Liver (tissue), 9 donors: ENCODE measurements around the gene RNF215. TPM values are rescaled to one million over a fixed set of nuclear protein-coding genes. Genes with fewer than 3 reads are reported as not detected.
A peak's percentile ranks its signal among the peaks of the same experiment; 100 is the strongest.

ENCODE experiments used
- DNase-seq: peaks from one replicate; pipeline ENCODE4 v3.0.0-alpha.2; 2017; ENCODE audit warnings: low spot score
- H3K27ac ChIP-seq, 2 donors: one replicate each; pipeline ENCODE4 v1.7.0; 2013; ENCODE audit warnings: inconsistent platforms in 2 of 2, low read length in 2 of 2, control low read depth in 1 of 2, low read depth in 1 of 2, mild to moderate bottlenecking in 1 of 2
- H3K27me3 ChIP-seq, 4 donors: one replicate each; pipeline versions ENCODE4 v1.6.1 to v1.7.0; 2013; ENCODE audit warnings: low read length in 3 of 4, inconsistent platforms in 1 of 4, mild to moderate bottlenecking in 1 of 4, moderate library complexity in 1 of 4; ENCODE audit not compliant: control insufficient read depth in 4 of 4, insufficient read depth in 4 of 4
- H3K36me3 ChIP-seq, 4 donors: one replicate each; pipeline versions ENCODE4 v1.6.1 to v1.7.0; 2013; ENCODE audit warnings: low read length in 3 of 4, mild to moderate bottlenecking in 3 of 4, low read depth in 1 of 4, moderate library complexity in 1 of 4; ENCODE audit not compliant: control insufficient read depth in 4 of 4, insufficient read depth in 3 of 4
- H3K4me1 ChIP-seq, 4 donors: one replicate each; pipeline versions ENCODE4 v1.6.1 to v1.7.0; 2013; ENCODE audit warnings: low read length in 3 of 4, mild to moderate bottlenecking in 3 of 4, moderate library complexity in 1 of 4; ENCODE audit not compliant: control insufficient read depth in 4 of 4, insufficient read depth in 4 of 4
- H3K4me3 ChIP-seq, 3 donors: one replicate each; pipeline versions ENCODE4 v1.6.1 to v1.7.0; 2013; ENCODE audit warnings: low read length in 3 of 3, control low read depth in 1 of 3, low read depth in 1 of 3, mild to moderate bottlenecking in 1 of 3
- H3K9ac ChIP-seq, 2 donors: one replicate each; pipeline ENCODE4 v1.7.0; 2013; ENCODE audit warnings: low read length in 2 of 2, mild to moderate bottlenecking in 2 of 2, moderate library complexity in 2 of 2, control low read depth in 1 of 2, low read depth in 1 of 2
- H3K9me3 ChIP-seq, 4 donors: one replicate each; pipeline versions ENCODE4 v1.6.1 to v1.7.0; 2013; ENCODE audit warnings: low read length in 3 of 4; ENCODE audit not compliant: control insufficient read depth in 4 of 4
- EGR1 ChIP-seq, 2 donors: IDR thresholded peaks; 2 replicates each; pipeline ENCODE4 v1.6.1; 2016 to 2018; ENCODE audit warnings: antibody characterized with exemption in 2 of 2, low read depth in 2 of 2
- FOXA1 ChIP-seq: IDR thresholded peaks from 2 replicates; pipeline ENCODE4 v1.6.1; 2016; ENCODE audit warnings: antibody characterized with exemption
- FOXA2 ChIP-seq: IDR thresholded peaks from 2 replicates; pipeline ENCODE4 v1.6.1; 2016; ENCODE audit warnings: antibody characterized with exemption
- GABPA ChIP-seq, 2 donors: IDR thresholded peaks in 1 of 2; conservative IDR thresholded peaks in 1 of 2; 2 replicates each; pipeline ENCODE4 v1.6.1; 2016; ENCODE audit warnings: antibody characterized with exemption in 2 of 2, mild to moderate bottlenecking in 1 of 2, moderate library complexity in 1 of 2
- HNF4A ChIP-seq, 2 donors: conservative IDR thresholded peaks; 2 replicates each; pipeline ENCODE4 v1.6.1; 2016; ENCODE audit warnings: antibody characterized with exemption in 2 of 2, mild to moderate bottlenecking in 2 of 2
- JUND ChIP-seq, 2 donors: IDR thresholded peaks; 2 replicates each; pipeline ENCODE4 v1.6.1; 2016; ENCODE audit warnings: antibody characterized with exemption in 2 of 2
- NR2F2 ChIP-seq: IDR thresholded peaks from 2 replicates; pipeline ENCODE4 v1.6.1; 2016; ENCODE audit warnings: antibody characterized with exemption
- RAD21 ChIP-seq, 2 donors: IDR thresholded peaks; 2 replicates each; pipeline ENCODE4 v1.6.1; 2016; ENCODE audit warnings: antibody characterized with exemption in 2 of 2, mild to moderate bottlenecking in 2 of 2
- RXRA ChIP-seq, 2 donors: IDR thresholded peaks; 2 replicates each; pipeline ENCODE4 v1.6.1; 2017 to 2018; ENCODE audit warnings: antibody characterized with exemption in 2 of 2, mild to moderate bottlenecking in 1 of 2
- SP1 ChIP-seq: IDR thresholded peaks from 2 replicates; pipeline ENCODE4 v1.6.1; 2018; ENCODE audit warnings: antibody characterized with exemption, mild to moderate bottlenecking
- TAF1 ChIP-seq: conservative IDR thresholded peaks from 2 replicates; pipeline ENCODE4 v1.6.1; 2016; ENCODE audit warnings: antibody characterized with exemption, mild to moderate bottlenecking
- WGBS: extraction: QIAGEN DNeasy Blood & Tissue Kit; methylation state at CpG from one replicate; pipeline ENCODE4 v1.1.7; 2013; 5-methylcytosine and 5-hydroxymethylcytosine counted together
- polyA plus RNA-seq, 2 donors: library from polyadenylated mRNA; stranded (reverse) in 1 of 2; unstranded in 1 of 2; fragments of 200-250 nt in 1 of 2; fragments of >200 nt in 1 of 2; fragmentation: Nextera tagmentation in 1 of 2; extraction: Ambion mirVana in 1 of 2; gene quantifications; one replicate each; pipeline versions ENCODE4 v1.2.1 to v1.2.3, GENCODE V29; 2013 to 2015
- total RNA-seq, 2 donors: library from RNA; depleted of rRNA; stranded (reverse); fragments of >200 nt; gene quantifications; one replicate each; pipeline ENCODE4 v1.2.3, GENCODE V29; 2014
- TF ChIP-seq, protein P1 (sequence below): IDR thresholded peaks from 2 replicates; pipeline ENCODE4 v1.6.1; 2016; ENCODE audit warnings: antibody characterized with exemption
- TF ChIP-seq, protein P2 (sequence below): fragments of 150-350 bp; IDR thresholded peaks from 2 replicates; pipeline ENCODE4 v1.5.1; 2017; ENCODE audit warnings: improper control_type of control experiment, low read depth, low read length; ENCODE audit not compliant: missing input control
- TF ChIP-seq, protein P3 (sequence below): IDR thresholded peaks from 2 replicates; pipeline ENCODE4 v1.6.1; 2016; ENCODE audit warnings: antibody characterized with exemption, mild to moderate bottlenecking
- TF ChIP-seq, protein P4 (sequence below): IDR thresholded peaks from 2 replicates; pipeline ENCODE4 v1.6.1; 2016; ENCODE audit warnings: antibody characterized with exemption
- donor health status: healthy.
- donor health status: healthy.
- donor health status: healthy.
- donor health status: healthy.
- donor health status: healthy.

RNF215 gene
- total and polyA plus RNA-seq, 4 donors: 0.71 to 7.3 (median 5.8) TPM

DNA sequence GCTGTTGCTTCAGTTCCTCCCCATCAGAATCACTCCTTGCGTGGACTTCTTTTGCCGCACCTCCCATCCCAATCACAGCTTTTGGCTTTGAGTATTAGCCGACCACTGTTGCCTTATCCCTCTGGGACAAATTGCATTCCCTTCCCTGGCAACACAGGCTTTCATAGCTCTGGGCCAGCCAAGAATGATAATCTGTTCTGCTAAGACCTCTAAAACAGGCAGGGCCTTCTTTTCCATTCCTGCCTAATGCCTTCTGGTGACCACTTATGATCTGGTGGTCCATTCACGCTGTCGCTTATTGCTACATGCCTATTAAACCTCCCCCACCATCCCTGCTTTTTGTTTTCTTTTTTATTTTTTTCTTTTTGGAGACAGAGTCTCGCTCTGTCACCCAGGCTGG lies 19.2 kb upstream of the RNF215 start:
- Histone ChIP-seq H3K9me3 (no peaks in the 10 kb centered on the region), H3K9ac (no peak overlapping the region), H3K4me1 (peaks cover 10 to 76% (median 66%) of the 10 kb centered on the region in 4 donors), H3K36me3 (peaks cover 5 to 44% (median 39%) of the 10 kb centered on the region in 4 donors), H3K27ac (no peak overlapping the region), H3K4me3 (no peak overlapping the region), H3K27me3 (no peaks in the 10 kb centered on the region)
- 92% methylated on average over 6 of the region's 6 CpGs for WGBS
- TF ChIP-seq, protein P1, sequence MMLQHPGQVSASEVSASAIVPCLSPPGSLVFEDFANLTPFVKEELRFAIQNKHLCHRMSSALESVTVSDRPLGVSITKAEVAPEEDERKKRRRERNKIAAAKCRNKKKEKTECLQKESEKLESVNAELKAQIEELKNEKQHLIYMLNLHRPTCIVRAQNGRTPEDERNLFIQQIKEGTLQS: no peak
- TF ChIP-seq GABPA (IDR thresholded peaks at IDR 0.05 in 1 of 2, conservative IDR thresholded peaks at IDR 0.05 in 1 of 2) (no peak), NR2F2 (no peak), RAD21 (IDR thresholded peaks at IDR 0.05) (no peak)
- TF ChIP-seq, protein P2, sequence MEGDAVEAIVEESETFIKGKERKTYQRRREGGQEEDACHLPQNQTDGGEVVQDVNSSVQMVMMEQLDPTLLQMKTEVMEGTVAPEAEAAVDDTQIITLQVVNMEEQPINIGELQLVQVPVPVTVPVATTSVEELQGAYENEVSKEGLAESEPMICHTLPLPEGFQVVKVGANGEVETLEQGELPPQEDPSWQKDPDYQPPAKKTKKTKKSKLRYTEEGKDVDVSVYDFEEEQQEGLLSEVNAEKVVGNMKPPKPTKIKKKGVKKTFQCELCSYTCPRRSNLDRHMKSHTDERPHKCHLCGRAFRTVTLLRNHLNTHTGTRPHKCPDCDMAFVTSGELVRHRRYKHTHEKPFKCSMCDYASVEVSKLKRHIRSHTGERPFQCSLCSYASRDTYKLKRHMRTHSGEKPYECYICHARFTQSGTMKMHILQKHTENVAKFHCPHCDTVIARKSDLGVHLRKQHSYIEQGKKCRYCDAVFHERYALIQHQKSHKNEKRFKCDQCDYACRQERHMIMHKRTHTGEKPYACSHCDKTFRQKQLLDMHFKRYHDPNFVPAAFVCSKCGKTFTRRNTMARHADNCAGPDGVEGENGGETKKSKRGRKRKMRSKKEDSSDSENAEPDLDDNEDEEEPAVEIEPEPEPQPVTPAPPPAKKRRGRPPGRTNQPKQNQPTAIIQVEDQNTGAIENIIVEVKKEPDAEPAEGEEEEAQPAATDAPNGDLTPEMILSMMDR: no peak
- TF ChIP-seq, protein P3, sequence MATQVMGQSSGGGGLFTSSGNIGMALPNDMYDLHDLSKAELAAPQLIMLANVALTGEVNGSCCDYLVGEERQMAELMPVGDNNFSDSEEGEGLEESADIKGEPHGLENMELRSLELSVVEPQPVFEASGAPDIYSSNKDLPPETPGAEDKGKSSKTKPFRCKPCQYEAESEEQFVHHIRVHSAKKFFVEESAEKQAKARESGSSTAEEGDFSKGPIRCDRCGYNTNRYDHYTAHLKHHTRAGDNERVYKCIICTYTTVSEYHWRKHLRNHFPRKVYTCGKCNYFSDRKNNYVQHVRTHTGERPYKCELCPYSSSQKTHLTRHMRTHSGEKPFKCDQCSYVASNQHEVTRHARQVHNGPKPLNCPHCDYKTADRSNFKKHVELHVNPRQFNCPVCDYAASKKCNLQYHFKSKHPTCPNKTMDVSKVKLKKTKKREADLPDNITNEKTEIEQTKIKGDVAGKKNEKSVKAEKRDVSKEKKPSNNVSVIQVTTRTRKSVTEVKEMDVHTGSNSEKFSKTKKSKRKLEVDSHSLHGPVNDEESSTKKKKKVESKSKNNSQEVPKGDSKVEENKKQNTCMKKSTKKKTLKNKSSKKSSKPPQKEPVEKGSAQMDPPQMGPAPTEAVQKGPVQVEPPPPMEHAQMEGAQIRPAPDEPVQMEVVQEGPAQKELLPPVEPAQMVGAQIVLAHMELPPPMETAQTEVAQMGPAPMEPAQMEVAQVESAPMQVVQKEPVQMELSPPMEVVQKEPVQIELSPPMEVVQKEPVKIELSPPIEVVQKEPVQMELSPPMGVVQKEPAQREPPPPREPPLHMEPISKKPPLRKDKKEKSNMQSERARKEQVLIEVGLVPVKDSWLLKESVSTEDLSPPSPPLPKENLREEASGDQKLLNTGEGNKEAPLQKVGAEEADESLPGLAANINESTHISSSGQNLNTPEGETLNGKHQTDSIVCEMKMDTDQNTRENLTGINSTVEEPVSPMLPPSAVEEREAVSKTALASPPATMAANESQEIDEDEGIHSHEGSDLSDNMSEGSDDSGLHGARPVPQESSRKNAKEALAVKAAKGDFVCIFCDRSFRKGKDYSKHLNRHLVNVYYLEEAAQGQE: no peak
- TF ChIP-seq, protein P4, sequence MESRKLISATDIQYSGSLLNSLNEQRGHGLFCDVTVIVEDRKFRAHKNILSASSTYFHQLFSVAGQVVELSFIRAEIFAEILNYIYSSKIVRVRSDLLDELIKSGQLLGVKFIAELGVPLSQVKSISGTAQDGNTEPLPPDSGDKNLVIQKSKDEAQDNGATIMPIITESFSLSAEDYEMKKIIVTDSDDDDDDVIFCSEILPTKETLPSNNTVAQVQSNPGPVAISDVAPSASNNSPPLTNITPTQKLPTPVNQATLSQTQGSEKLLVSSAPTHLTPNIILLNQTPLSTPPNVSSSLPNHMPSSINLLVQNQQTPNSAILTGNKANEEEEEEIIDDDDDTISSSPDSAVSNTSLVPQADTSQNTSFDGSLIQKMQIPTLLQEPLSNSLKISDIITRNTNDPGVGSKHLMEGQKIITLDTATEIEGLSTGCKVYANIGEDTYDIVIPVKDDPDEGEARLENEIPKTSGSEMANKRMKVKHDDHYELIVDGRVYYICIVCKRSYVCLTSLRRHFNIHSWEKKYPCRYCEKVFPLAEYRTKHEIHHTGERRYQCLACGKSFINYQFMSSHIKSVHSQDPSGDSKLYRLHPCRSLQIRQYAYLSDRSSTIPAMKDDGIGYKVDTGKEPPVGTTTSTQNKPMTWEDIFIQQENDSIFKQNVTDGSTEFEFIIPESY: no peak
- no peak for DNase-seq

DNA sequence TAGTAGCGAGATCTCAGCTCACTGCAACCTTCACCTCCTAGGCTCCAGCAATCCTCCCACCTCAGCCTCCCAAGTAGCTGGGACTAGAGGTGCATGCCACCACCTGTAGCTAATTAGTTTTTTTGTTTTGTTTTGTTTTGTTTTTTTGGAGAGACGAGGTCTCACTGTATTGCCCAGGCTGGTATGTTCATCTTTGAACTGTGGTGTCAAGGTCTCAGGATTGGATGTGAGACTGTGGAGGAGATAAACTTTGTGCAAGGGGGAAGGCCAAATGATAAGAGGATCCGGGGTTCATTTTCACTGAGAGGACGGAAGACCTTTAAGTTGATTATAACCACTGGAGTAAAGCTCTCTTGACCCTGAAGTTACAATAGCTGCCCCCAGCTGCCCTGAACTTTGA lies 18.5 kb upstream of the RNF215 start:
- no peak overlapping the region for H3K4me3 ChIP-seq
- DNase-seq: no peak
- H3K36me3 ChIP-seq: peaks cover 5 to 41% (median 36%) of the 10 kb centered on the region in 4 donors
- peak overlapping the region in 1 of 2 donors; percentile 27 for H3K27ac ChIP-seq
- H3K9me3 ChIP-seq: no peaks in the 10 kb centered on the region
- H3K27me3 ChIP-seq: no peaks in the 10 kb centered on the region
- TF ChIP-seq FOXA1 (no peak), RAD21 (IDR thresholded peaks at IDR 0.05) (no peak), SP1 (peak; percentile 11), EGR1 (IDR thresholded peaks at IDR 0.05; ENCODE audit: low read depth in 2 of 2) (no peak), RXRA (IDR thresholded peaks at IDR 0.05) (peak in 1 of 2 donors; percentile 22), TAF1 (no peak), FOXA2 (no peak), JUND (IDR thresholded peaks at IDR 0.05) (no peak), HNF4A (conservative IDR thresholded peaks at IDR 0.05) (peak; percentile 70 to 73)
- TF ChIP-seq, protein P4: no peak
- H3K9ac ChIP-seq: no peak overlapping the region
- H3K4me1 ChIP-seq: peaks cover 10 to 74% (median 66%) of the 10 kb centered on the region in 4 donors
- WGBS: 48% methylated on average over 4 of the region's 4 CpGs
